GM19351 (cell line): ENCODE results near the gene FAM135A.
A peak's percentile ranks its signal among the peaks of the same experiment; 100 is the strongest.

Experiments used
- ATAC-seq: cut with Tn5 transposase; IDR thresholded peaks from one replicate; pipeline ENCODE4 v1.9.1; 2021; ENCODE audit warnings: mild to moderate bottlenecking, moderate library complexity; ENCODE audit not compliant: unreplicated experiment

FAM135A gene

GRCh38 chr6:70413114-70413991 lies at the start of gene FAM135A:
FAM135A (plus strand) TSS chr6:70413508; CDS start chr6:70428343, 14,835 bp downstream.
- ATAC-seq = peak; percentile 80

GRCh38 chr6:70363741-70364493 lies 49.4 kb upstream of the FAM135A start:
- no peak for ATAC-seq

GRCh38 chr6:70369332-70369950 lies 43.9 kb upstream of the FAM135A start:
- ATAC-seq = peak; percentile 90

GRCh38 chr6:70370496-70370895 lies 42.8 kb upstream of the FAM135A start:
- ATAC-seq = no peak

- ATAC-seq = peak; percentile 57
These were observed 41.7 kb upstream of the FAM135A start for GRCh38 chr6:70371454-70372105.

- no peak for ATAC-seq
These were observed 38.1 kb upstream of the FAM135A start for GRCh38 chr6:70375166-70375565.

GRCh38 chr6:70375882-70376281 lies 37.4 kb upstream of the FAM135A start:
- no peak for ATAC-seq

GRCh38 chr6:70376628-70377027 lies 36.7 kb upstream of the FAM135A start:
- ATAC-seq = no peak

GRCh38 chr6:70377372-70377771 lies 35.9 kb upstream of the FAM135A start:
- ATAC-seq = no peak

- ATAC-seq = no peak
These were observed 33.8 kb upstream of the FAM135A start for GRCh38 chr6:70379473-70380013.

- ATAC-seq = peak; percentile 99
These were observed 33.1 kb upstream of the FAM135A start for GRCh38 chr6:70380252-70380651.

- ATAC-seq = no peak
These were observed 32.4 kb upstream of the FAM135A start for GRCh38 chr6:70380771-70381416.

- ATAC-seq = no peak
These were observed 31.9 kb upstream of the FAM135A start for GRCh38 chr6:70381417-70381782.

GRCh38 chr6:70385901-70386300 lies 27.4 kb upstream of the FAM135A start:
- ATAC-seq = no peak

- peak; percentile 41 for ATAC-seq
These were observed 24.5 kb upstream of the FAM135A start for GRCh38 chr6:70388814-70389213.

- peak; percentile 40 for ATAC-seq
These were observed 24.0 kb upstream of the FAM135A start for GRCh38 chr6:70389261-70389660.

- ATAC-seq = no peak
These were observed 23.2 kb upstream of the FAM135A start for GRCh38 chr6:70390067-70390466.

- no peak for ATAC-seq
These were observed 21.8 kb upstream of the FAM135A start for GRCh38 chr6:70391492-70391891.

- no peak for ATAC-seq
These were observed 18.6 kb upstream of the FAM135A start for GRCh38 chr6:70394518-70395300.

- no peak for ATAC-seq
These were observed 18.0 kb upstream of the FAM135A start for GRCh38 chr6:70395301-70395672.
